GM19351 (cell line): ENCODE data around the gene ITPK1.

Source experiments
- ATAC-seq: cut with Tn5 transposase; IDR thresholded peaks from one replicate; pipeline ENCODE4 v1.9.1; 2021; ENCODE audit warnings: mild to moderate bottlenecking, moderate library complexity; ENCODE audit not compliant: unreplicated experiment

The ITPK1 gene

DNA sequence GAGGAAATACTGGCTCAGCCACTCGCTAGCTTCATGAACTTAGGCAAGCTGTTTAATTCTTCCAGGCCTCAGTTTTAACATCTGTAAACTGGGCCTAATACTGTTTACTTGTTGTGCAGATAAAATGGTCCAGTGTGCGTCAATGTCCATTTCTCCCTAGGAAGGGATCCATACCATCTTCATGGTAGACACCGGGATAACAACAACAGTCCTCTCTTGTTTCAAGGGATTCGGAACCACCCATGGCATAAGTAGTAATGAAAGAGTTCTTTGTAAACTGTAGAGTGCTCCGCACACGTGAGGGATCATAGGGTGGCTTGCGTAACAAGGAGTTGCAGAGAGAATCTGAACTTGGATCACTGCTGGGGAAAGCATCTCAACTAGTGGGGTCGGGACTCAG is 210.1 kb downstream of the ITPK1 start:
- no peak for ATAC-seq

- ATAC-seq, result no peak
Measured at GRCh38 chr14:92903359-92903758, 212.4 kb downstream of the ITPK1 start.

DNA sequence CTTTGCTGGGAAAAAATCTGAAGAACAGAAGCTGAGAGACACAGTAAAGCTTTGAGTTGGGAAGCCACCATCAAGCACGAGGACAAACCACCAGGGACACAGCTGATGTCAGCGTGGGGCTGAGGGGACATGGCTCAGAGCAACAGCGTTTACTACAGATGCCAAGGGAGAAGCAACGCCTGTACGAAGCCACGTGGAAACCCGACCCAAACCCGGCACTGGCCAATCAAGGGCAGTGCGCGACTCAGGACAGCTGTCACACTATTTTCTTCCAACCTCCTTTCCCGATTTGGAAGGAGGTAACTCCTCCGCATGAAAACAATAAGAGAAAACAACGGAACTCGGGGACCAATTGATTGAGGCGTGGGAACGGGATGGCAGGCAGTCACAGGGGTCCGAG is 213.0 kb downstream of the ITPK1 start:
- no peak for ATAC-seq

- no peak for ATAC-seq
Measured at GRCh38 chr14:92902191-92902590, 213.5 kb downstream of the ITPK1 start.

- ATAC-seq, result no peak
Measured at GRCh38 chr14:92900660-92901059, 215.1 kb downstream of the ITPK1 start.

- ATAC-seq, result no peak
Measured at GRCh38 chr14:92898566-92899131, 217.1 kb downstream of the ITPK1 start.

DNA sequence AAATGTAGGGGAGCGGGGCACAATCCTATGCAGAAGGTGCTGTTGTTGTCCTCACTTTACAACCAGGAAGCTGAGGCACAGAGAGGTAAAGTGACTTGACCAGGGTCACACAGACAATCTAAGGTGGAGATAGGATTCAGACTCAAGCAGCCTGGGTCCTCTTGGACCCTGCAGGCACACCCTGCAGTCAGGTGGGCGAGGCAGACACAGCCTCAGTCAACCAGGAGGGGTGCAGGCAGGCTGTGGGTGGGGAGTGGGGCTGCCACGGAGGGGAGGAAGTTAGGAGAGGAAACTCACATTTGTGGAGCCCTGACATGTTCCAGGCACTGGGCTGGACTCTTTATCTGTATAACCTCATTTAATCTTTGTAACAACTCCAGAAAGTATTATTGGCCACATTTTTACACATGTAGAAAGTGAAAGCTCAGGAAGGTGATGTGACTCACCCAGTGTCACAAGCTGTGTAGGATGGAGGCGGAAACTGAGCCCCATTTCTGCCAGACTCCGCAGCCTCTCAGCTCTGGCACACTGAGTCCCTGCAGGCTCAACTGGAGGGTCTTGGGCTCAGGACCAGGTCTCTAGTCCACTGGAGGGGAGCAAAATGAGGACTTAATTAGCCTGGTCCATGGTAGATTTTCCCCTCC is 217.7 kb downstream of the ITPK1 start:
- ATAC-seq, result no peak

- no peak for ATAC-seq
Measured at GRCh38 chr14:92895352-92895878, 220.3 kb downstream of the ITPK1 start.

DNA sequence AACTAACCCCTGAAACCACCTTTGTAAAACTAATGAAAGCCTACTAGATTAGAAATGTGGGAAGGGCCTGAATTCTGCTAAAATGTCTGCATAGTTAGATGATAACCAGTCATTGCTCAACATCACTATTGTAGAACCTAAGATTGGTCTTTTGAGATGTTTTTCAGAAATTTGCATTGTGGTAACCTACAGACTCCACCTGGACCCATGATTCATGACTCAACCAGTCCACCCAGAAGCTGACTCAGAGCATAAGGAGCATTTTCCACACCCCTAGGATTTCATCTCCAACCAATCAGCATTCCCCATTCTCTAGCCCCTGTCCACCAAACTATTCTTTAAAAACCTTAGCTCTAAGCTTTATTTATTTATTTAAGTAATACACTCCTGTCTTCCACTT is 223.1 kb downstream of the ITPK1 start:
- ATAC-seq, result no peak

DNA sequence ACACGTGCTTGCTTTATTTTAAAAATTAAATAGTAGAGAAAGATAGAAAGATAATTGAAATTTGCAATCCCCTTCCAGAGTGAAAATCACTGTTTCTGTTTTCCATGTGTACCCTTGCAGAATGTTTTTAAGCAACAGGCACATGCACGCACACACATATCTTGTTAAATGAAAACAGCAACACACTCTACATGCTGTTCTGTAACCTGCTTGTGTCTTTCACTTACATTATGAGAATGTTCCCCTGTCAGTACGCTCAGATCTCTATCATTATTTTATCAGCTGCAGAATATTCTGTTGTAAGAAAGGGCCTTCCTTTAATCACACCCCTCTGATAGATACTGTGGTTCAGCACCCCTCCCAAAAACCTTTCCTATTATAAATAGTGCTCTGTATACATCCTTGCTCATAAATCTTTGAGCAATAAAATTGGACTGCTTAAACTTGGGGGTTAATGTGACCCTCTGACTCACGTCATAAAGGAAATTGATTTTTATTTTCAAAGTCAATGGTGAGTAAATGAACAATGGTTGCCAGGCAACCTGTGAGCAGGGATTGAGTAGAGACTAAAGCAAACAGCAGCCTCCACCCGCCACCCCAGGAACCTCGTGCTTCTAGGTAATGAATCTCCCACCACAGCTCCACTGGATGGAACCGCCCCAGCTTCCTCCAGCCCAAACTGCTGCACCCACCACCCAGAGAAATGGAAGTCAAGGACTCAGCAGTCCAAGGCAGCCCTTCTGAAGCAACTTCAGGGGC is 224.7 kb downstream of the ITPK1 start:
- no peak for ATAC-seq

DNA sequence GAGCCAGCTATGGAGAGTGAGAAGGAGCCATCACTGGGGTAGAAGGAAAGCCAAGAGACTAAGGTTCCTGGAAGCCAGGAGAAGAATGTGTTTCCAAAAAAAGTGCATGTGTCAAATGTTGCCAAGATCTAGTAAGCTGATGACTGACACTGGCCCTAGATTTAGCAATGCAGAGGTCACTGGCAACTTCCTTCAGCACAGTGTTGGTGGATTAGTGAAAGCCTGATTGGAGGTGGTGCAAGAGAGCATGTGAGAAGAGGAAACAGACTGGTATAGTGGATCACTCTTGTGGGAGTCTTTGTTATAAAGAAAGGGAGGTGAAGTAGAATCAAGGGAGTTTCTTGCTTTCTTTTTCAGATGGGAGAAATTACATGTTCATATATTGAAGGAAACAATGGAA is 226.8 kb downstream of the ITPK1 start:
- ATAC-seq, result no peak

DNA sequence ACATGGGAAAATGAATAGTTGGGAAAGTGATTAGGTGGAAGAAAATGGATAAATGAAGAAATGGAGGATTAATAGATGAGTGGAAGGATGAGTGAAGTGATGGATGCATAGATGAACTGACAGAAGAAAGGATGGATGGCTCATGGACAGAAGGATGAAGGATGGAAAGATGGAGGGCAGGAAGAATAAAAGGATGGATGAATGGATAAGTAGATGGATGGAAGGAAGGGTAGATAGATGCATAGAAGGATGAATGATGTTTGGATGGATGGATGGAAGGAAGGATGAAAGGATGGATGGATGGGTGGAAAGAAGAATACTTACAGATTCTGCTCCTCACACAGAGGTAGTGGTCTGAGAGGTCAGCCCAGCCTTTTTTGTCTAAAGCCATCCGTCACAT is 228.6 kb downstream of the ITPK1 start:
- ATAC-seq, result no peak
